MCF 10A (cell line): ENCODE data around the gene CD109. TPM values are rescaled to one million over a fixed set of nuclear protein-coding genes. Genes with fewer than 3 reads are reported as not detected.

Experiments used
- BruUV-seq: library from RNA; stranded (reverse); fragments of 400-500 nt; replicated peaks from 2 replicates; lab custom pipeline; 2021; lab: Mats Ljungman, UMichigan
- CTCF ChIA-PET: fragments of 300-600 bp; sonication (Branson Sonifier 250); formaldehyde crosslinking; extraction: SDS; loops from one replicate; lab custom pipeline; 2021; ENCODE audit warnings: antibody characterized with exemption, inconsistent platforms; lab: Yijun Ruan, JAX
- POLR2A ChIA-PET: fragments of 300-600, 350-650 bp; sonication (Branson Sonifier 250); formaldehyde crosslinking; extraction: SDS; loops from one replicate; lab custom pipeline; 2020; ENCODE audit warnings: antibody characterized with exemption, inconsistent platforms; lab: Yijun Ruan, JAX
- DNase-seq: peaks from one replicate; pipeline ENCODE4 v3.0.0-alpha.2; 2018; ENCODE audit not compliant: unreplicated experiment
- H3K27ac Mint-ChIP-seq: one replicate; pipeline ENCODE4 v1.8.0; 2022; ENCODE audit warnings: mild to moderate bottlenecking, low read depth, mixed read lengths; ENCODE audit not compliant: unreplicated experiment
- H3K27me3 Mint-ChIP-seq: one replicate; pipeline ENCODE4 v1.8.0; 2022; ENCODE audit warnings: mixed read lengths; ENCODE audit not compliant: insufficient read depth, unreplicated experiment
- H3K36me3 Mint-ChIP-seq: one replicate; pipeline ENCODE4 v1.8.0; 2022; ENCODE audit warnings: mild to moderate bottlenecking, moderate library complexity, mixed read lengths; ENCODE audit not compliant: insufficient read depth, unreplicated experiment
- H3K4me1 Mint-ChIP-seq: one replicate; pipeline ENCODE4 v1.8.0; 2022; ENCODE audit warnings: mixed read lengths; ENCODE audit not compliant: insufficient read depth, unreplicated experiment
- H3K4me3 Mint-ChIP-seq: one replicate; pipeline ENCODE4 v1.8.0; 2022; ENCODE audit warnings: mild to moderate bottlenecking, moderate library complexity, mixed read lengths; ENCODE audit not compliant: unreplicated experiment
- H3K9me3 Mint-ChIP-seq: one replicate; pipeline ENCODE4 v1.8.0; 2022; ENCODE audit warnings: mixed read lengths; ENCODE audit not compliant: unreplicated experiment
- intact Hi-C: fragments of 100-400 bp; cut with micrococcal nuclease; formaldehyde crosslinking; loops from 2 replicates; pipeline ENCODE4 v1.14.1; 2022
- total RNA-seq: library from RNA; stranded (reverse); gene quantifications from 2 replicates; pipeline ENCODE4 v1.2.3, GENCODE V29; 2022
- TF ChIP-seq, protein P1 (sequence below): fragments of 200-600 bp; IDR thresholded peaks from one replicate; pipeline ENCODE4 v1.8.0; 2022; ENCODE audit warnings: antibody characterized with exemption, mild to moderate bottlenecking; ENCODE audit not compliant: unreplicated experiment

Gene CD109
- total RNA-seq, 1 experiment from 2014 or later, result 94.5 TPM

DNA sequence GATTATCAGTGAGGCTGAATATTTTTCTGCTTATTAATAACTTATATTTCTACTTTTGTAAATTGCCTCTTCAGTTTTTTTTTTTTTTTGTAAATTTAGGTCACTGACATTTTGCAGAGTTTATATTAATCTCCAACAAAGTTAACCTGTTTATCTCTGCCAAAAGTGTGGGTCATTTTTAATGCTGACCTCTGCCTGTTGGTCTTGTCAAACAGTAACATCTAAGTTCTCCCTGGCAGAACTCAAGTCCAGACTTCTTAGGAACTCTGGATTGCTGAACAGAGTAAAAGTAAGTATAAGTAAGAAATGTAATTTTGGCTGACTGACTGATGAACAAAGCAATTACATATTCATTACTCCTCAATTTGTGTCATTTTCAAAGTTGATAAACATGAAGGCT, 83.9 kb downstream of the CD109 start:
- Mint-ChIP-seq H3K36me3 (peaks cover 56% of the 10 kb centered on the region), H3K27ac (no peak overlapping the region), H3K9me3 (no peaks in the 10 kb centered on the region), H3K27me3 (no peaks in the 10 kb centered on the region), H3K4me3 (no peak overlapping the region), H3K4me1 (peaks cover 7% of the 10 kb centered on the region)
- BruUV-seq, result no TSS peak
- ChIA-PET CTCF (no interaction called here), POLR2A (no interaction called here)
- intact Hi-C loops, result no loop called here
- no peak for DNase-seq
- TF ChIP-seq, protein P1, sequence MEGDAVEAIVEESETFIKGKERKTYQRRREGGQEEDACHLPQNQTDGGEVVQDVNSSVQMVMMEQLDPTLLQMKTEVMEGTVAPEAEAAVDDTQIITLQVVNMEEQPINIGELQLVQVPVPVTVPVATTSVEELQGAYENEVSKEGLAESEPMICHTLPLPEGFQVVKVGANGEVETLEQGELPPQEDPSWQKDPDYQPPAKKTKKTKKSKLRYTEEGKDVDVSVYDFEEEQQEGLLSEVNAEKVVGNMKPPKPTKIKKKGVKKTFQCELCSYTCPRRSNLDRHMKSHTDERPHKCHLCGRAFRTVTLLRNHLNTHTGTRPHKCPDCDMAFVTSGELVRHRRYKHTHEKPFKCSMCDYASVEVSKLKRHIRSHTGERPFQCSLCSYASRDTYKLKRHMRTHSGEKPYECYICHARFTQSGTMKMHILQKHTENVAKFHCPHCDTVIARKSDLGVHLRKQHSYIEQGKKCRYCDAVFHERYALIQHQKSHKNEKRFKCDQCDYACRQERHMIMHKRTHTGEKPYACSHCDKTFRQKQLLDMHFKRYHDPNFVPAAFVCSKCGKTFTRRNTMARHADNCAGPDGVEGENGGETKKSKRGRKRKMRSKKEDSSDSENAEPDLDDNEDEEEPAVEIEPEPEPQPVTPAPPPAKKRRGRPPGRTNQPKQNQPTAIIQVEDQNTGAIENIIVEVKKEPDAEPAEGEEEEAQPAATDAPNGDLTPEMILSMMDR, result no peak

DNA sequence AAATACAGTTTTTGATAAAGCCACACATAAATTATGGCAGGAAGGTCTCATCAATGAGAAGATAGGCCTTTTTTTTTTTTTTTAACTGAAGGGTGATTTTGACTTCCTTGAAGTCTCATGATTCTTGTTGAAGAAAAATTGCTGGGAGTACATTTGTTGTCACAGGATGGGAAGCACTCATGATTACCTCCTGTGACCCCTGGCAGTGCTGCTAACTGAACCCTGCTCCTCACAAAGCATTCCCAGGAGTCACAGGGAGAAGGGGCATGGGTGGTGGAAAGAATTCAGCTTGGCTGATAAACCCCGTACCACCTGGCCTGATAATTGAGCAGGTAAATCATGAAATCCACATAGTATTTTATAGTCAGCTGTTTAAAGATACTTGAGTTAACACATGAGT, 86.9 kb downstream of the CD109 start:
- TF ChIP-seq, protein P1, result no peak
- Mint-ChIP-seq H3K27ac (no peak overlapping the region), H3K36me3 (peaks cover 74% of the 10 kb centered on the region), H3K4me1 (no peaks in the 10 kb centered on the region), H3K27me3 (no peaks in the 10 kb centered on the region), H3K4me3 (no peak overlapping the region), H3K9me3 (no peaks in the 10 kb centered on the region)
- intact Hi-C loops, result no loop called here
- ChIA-PET POLR2A (no interaction called here), CTCF (interaction anchor here (1.3 kb wide), 1 partner anchor 15 kb away, joined by 3 read pairs; no protein-coding TSS in a partner anchor)
- no peak for DNase-seq
- no TSS peak for BruUV-seq

GRCh38 chr6:73784726-73785505, 88.9 kb downstream of the CD109 start:
- intact Hi-C loops, result no loop called here
- BruUV-seq, result no TSS peak
- H3K27me3 Mint-ChIP-seq, result no peaks in the 10 kb centered on the region
- no peak overlapping the region for H3K27ac Mint-ChIP-seq
- TF ChIP-seq, protein P1, result no peak
- DNase-seq, result no peak
- H3K4me3 Mint-ChIP-seq, result no peak overlapping the region
- CTCF ChIA-PET, result interaction anchor here (0.6 to 1.2 kb wide), 4 partner anchors 9 to 1426 kb away, joined by 3 to 5 read pairs (median 4); no protein-coding TSS in a partner anchor
- no peaks in the 10 kb centered on the region for H3K9me3 Mint-ChIP-seq
- H3K4me1 Mint-ChIP-seq, result no peaks in the 10 kb centered on the region
- H3K36me3 Mint-ChIP-seq, result peaks cover 82% of the 10 kb centered on the region
- POLR2A ChIA-PET, result interaction anchor here (0.5 to 1.3 kb wide), 3 partner anchors 9 to 165 kb away, joined by 3 read pairs; no protein-coding TSS in a partner anchor

GRCh38 chr6:73790574-73790973, 94.6 kb downstream of the CD109 start:
- H3K27ac Mint-ChIP-seq, result no peak overlapping the region
- CTCF ChIA-PET, result interaction anchor here (0.6 to 0.7 kb wide), 2 partner anchors 178 to 263 kb away, joined by 3 read pairs; no protein-coding TSS in a partner anchor
- TF ChIP-seq, protein P1, result no peak
- H3K9me3 Mint-ChIP-seq, result no peaks in the 10 kb centered on the region
- no TSS peak for BruUV-seq
- H3K4me1 Mint-ChIP-seq, result no peaks in the 10 kb centered on the region
- no peak overlapping the region for H3K4me3 Mint-ChIP-seq
- no peak for DNase-seq
- H3K27me3 Mint-ChIP-seq, result no peaks in the 10 kb centered on the region
- intact Hi-C loops, result no loop called here
- peaks cover 89% of the 10 kb centered on the region for H3K36me3 Mint-ChIP-seq
- POLR2A ChIA-PET, result interaction anchor here (0.6 to 0.8 kb wide), 3 partner anchors 28 to 198 kb away, joined by 3 read pairs; no protein-coding TSS in a partner anchor
